ENCODE results near the gene MYLK4. TPM values are rescaled to one million over a fixed set of nuclear protein-coding genes. Genes with fewer than 3 reads are reported as not detected.

The MYLK4 gene
- total and polyA plus RNA-seq, 2 donors (not counting 1 experiment from before 2014, with no cell fraction given) = 0.33 to 0.59 TPM

DNA sequence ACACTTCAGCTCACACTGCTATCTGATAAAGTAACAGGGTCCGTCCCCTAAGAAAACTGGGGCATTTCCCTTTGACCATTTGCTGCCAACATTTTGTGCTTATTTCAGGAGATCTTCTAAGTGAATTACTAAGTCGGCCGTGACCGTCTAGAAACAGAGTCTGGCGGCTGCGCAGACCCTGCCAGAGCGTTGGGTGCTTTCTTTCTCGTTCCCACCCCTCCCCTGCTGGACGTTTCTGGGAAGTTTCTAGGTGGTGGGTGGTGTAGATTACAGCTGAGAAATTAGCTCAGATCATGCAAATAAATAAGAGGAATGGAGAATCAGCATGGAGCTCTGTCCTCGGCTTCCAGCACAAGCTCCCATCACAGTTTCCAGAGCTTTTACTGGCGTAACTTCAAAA lies 128.1 kb downstream of the MYLK4 start:
- H3K4me1 ChIP-seq (ENCODE audit: control insufficient read depth, extremely low read depth, insufficient read depth, low read length) = no peaks in the 10 kb centered on the region
- H3K4me3 ChIP-seq (replicated peaks in 1 of 4; ENCODE audit: control extremely low read depth in 1 of 4, insufficient read depth in 1 of 4, low read depth in 3 of 4, low read length in 4 of 4) = no peak overlapping the region
- peaks cover 12% of the 10 kb centered on the region for H3K27me3 ChIP-seq (ENCODE audit: control insufficient read depth, insufficient read depth, low read length)
- H3K9me3 ChIP-seq (ENCODE audit: control insufficient read depth, insufficient read depth, low read depth, low read length) = no peaks in the 10 kb centered on the region
- H3K9ac ChIP-seq (ENCODE audit: insufficient read depth, low read length) = no peak overlapping the region
- no peak overlapping the region for H2AFZ ChIP-seq (ENCODE audit: low read length)
- H4K20me1 ChIP-seq (ENCODE audit: control insufficient read depth, extremely low read depth, insufficient read depth, low read length) = no peaks in the 10 kb centered on the region
- TF ChIP-seq CTCF (conservative IDR thresholded peaks at IDR 0.05 in 1 of 2, IDR thresholded peaks at IDR 0.05 in 1 of 2; ENCODE audit: low read depth in 1 of 2, low read length in 2 of 2) (peak in 1 of 2 donors; percentile 16), EZH2 (IDR thresholded peaks at IDR 0.05; ENCODE audit: low read length, missing control alignments) (no peak)
- no peak overlapping the region for H3K4me2 ChIP-seq (ENCODE audit: extremely low read depth, insufficient read depth, low read length)
- no peak for DNase-seq (ENCODE audit: low read depth in 2 of 2)
- H3K36me3 ChIP-seq (ENCODE audit: control insufficient read depth, insufficient read depth, low read length) = no peaks in the 10 kb centered on the region
- H3K27ac ChIP-seq (ENCODE audit: insufficient read depth, low read length) = no peak overlapping the region
- H3K79me2 ChIP-seq (ENCODE audit: control insufficient read depth, insufficient read depth, low read length) = no peaks in the 10 kb centered on the region

- no peak overlapping the region for H3K4me3 ChIP-seq (replicated peaks in 1 of 4; ENCODE audit: control extremely low read depth in 1 of 4, insufficient read depth in 1 of 4, low read depth in 3 of 4, low read length in 4 of 4)
- no peak overlapping the region for H3K27ac ChIP-seq (ENCODE audit: insufficient read depth, low read length)
- H3K36me3 ChIP-seq (ENCODE audit: control insufficient read depth, insufficient read depth, low read length) = no peaks in the 10 kb centered on the region
- no peak overlapping the region for H2AFZ ChIP-seq (ENCODE audit: low read length)
- H3K79me2 ChIP-seq (ENCODE audit: control insufficient read depth, insufficient read depth, low read length) = no peaks in the 10 kb centered on the region
- peaks cover 12% of the 10 kb centered on the region for H3K27me3 ChIP-seq (ENCODE audit: control insufficient read depth, insufficient read depth, low read length)
- H3K4me2 ChIP-seq (ENCODE audit: extremely low read depth, insufficient read depth, low read length) = no peak overlapping the region
- TF ChIP-seq CTCF (conservative IDR thresholded peaks at IDR 0.05 in 1 of 2, IDR thresholded peaks at IDR 0.05 in 1 of 2; ENCODE audit: low read depth in 1 of 2, low read length in 2 of 2) (no peak), EZH2 (IDR thresholded peaks at IDR 0.05; ENCODE audit: low read length, missing control alignments) (no peak)
- no peaks in the 10 kb centered on the region for H3K9me3 ChIP-seq (ENCODE audit: control insufficient read depth, insufficient read depth, low read depth, low read length)
- DNase-seq (ENCODE audit: low read depth in 2 of 2) = no peak
- no peaks in the 10 kb centered on the region for H3K4me1 ChIP-seq (ENCODE audit: control insufficient read depth, extremely low read depth, insufficient read depth, low read length)
- H4K20me1 ChIP-seq (ENCODE audit: control insufficient read depth, extremely low read depth, insufficient read depth, low read length) = no peaks in the 10 kb centered on the region
- no peak overlapping the region for H3K9ac ChIP-seq (ENCODE audit: insufficient read depth, low read length)
Observed at GRCh38 chr6:2619651-2620050, 131.1 kb downstream of the MYLK4 start.

DNA sequence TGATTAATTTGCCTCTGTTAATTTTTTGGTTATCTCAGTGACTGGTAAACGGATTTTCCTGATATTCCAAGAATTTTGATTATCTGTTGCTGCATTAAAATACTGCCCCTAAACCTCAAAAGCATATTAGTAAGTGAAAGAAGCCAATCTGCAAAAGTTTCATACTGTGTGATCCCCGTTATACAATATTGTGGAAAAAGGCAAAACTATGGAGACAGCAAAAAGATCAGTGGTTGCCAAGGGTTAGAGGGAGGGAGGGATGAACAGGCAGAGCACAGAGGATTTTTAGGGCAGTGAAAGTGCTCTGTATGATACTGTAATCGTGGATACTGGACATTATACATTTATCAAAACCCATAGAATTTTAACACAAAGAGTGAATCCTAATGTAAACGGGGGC lies 133.0 kb downstream of the MYLK4 start:
- H3K4me3 ChIP-seq (replicated peaks in 1 of 4; ENCODE audit: control extremely low read depth in 1 of 4, insufficient read depth in 1 of 4, low read depth in 3 of 4, low read length in 4 of 4) = no peak overlapping the region

More for the DNA sequence above, 133.0 kb downstream of the MYLK4 start:
- Histone ChIP-seq H3K9me3 (ENCODE audit: control insufficient read depth, insufficient read depth, low read depth, low read length) (no peaks in the 10 kb centered on the region), H4K20me1 (ENCODE audit: control insufficient read depth, extremely low read depth, insufficient read depth, low read length) (no peaks in the 10 kb centered on the region), H2AFZ (ENCODE audit: low read length) (no peak overlapping the region), H3K27ac (ENCODE audit: insufficient read depth, low read length) (no peak overlapping the region), H3K36me3 (ENCODE audit: control insufficient read depth, insufficient read depth, low read length) (no peaks in the 10 kb centered on the region), H3K27me3 (ENCODE audit: control insufficient read depth, insufficient read depth, low read length) (peaks cover 10% of the 10 kb centered on the region), H3K9ac (ENCODE audit: insufficient read depth, low read length) (no peak overlapping the region), H3K4me1 (ENCODE audit: control insufficient read depth, extremely low read depth, insufficient read depth, low read length) (no peaks in the 10 kb centered on the region), H3K4me2 (ENCODE audit: extremely low read depth, insufficient read depth, low read length) (no peak overlapping the region), H3K79me2 (ENCODE audit: control insufficient read depth, insufficient read depth, low read length) (no peaks in the 10 kb centered on the region)
- no peak for DNase-seq (ENCODE audit: low read depth in 2 of 2)
- no peak for TF ChIP-seq EZH2 (IDR thresholded peaks at IDR 0.05; ENCODE audit: low read length, missing control alignments)
- no peak for TF ChIP-seq CTCF (conservative IDR thresholded peaks at IDR 0.05 in 1 of 2, IDR thresholded peaks at IDR 0.05 in 1 of 2; ENCODE audit: low read depth in 1 of 2, low read length in 2 of 2)
